HG03432 (cell line): ENCODE measurements around the gene LRRC51.
"Not testable (repeated sequence)": the region's sequence is repeated elsewhere in the genome, so short reads cannot be mapped to it uniquely, and the experiment has no call there.

Experiments used
- ATAC-seq: cut with Tn5 transposase; IDR thresholded peaks from one replicate; pipeline ENCODE4 v1.9.1; 2021; ENCODE audit warnings: mild to moderate bottlenecking, moderate library complexity; ENCODE audit not compliant: unreplicated experiment

LRRC51 gene

DNA sequence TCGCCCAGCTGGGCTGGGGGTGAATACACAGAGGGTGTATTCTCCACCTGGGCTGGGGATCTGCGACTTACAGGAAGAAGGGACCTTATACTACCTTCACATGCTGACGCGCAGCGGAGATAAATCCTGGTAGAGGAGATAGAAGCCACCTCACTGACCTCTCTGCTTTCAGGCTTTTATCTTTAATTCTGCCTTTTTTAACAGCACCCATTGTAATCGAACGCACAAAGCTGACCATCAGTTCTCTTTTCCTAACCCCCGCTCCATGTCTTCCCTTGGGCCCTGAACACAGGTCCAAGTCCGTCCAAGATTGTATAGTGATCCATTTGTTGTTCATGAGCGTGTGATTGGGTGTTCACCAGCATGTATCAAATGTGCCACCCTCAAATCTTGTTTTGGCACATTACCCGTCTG lies 23.1 kb downstream of the LRRC51 start:
- no peak for ATAC-seq

DNA sequence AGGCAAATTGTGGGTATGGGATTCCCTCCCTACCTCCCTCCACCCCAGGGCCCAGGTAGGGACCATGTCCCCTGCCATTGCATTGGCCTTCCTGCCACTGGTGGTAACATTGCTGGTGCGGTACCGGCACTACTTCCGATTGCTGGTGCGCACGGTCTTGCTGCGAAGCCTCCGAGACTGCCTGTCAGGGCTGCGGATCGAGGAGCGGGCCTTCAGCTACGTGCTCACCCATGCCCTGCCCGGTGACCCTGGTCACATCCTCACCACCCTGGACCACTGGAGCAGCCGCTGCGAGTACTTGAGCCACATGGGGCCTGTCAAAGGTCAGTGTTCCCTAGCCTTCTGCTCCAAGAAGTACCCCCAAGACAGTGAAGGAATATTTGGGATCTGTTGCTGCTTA lies 25.2 kb downstream of the LRRC51 start, which contains the start of gene TOMT:
TOMT (plus strand) TSS at position 37 of the 400 bp plus-strand sequence; CDS start at position 65, 28 bp downstream.
- no peak for ATAC-seq

DNA sequence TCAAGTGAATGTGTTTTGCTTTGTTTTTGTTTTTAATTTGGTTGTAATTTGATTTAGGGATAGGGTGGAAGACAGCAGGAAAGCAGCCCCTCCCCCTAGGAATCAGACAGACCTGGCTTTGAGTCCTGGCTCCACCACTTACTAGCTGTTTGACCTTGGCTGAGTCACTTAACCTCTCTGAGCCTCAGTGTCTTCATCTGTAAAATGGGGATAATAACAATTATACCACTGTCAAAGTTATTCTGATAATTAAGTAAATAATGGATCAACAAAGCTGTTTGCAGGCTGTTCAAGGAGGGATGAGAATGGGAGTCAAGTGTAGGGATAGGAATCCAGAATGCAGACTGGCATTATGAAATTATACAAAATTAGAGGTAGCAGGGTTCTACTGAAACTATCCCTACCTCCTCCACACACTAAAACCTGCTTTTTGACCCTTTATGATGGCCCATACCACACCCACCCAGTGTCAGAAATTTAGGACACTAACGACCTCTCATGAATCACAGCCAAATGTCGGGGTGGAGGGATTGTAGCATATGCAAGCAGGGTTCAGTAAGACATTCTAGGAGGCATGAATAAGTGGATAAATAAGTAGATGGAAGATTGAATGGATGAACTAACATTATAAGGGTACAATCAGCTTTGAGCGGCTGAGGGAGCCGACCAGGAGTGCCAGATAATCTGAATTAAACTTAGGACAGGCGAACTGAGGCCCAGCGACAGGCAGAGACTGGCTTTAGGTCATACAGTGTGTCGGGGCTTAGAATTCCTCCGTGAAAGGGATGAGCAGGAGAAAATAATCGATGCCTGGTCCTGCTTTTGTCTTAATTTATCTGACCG lies 30.9 kb downstream of the LRRC51 start:
- ATAC-seq = no peak

DNA sequence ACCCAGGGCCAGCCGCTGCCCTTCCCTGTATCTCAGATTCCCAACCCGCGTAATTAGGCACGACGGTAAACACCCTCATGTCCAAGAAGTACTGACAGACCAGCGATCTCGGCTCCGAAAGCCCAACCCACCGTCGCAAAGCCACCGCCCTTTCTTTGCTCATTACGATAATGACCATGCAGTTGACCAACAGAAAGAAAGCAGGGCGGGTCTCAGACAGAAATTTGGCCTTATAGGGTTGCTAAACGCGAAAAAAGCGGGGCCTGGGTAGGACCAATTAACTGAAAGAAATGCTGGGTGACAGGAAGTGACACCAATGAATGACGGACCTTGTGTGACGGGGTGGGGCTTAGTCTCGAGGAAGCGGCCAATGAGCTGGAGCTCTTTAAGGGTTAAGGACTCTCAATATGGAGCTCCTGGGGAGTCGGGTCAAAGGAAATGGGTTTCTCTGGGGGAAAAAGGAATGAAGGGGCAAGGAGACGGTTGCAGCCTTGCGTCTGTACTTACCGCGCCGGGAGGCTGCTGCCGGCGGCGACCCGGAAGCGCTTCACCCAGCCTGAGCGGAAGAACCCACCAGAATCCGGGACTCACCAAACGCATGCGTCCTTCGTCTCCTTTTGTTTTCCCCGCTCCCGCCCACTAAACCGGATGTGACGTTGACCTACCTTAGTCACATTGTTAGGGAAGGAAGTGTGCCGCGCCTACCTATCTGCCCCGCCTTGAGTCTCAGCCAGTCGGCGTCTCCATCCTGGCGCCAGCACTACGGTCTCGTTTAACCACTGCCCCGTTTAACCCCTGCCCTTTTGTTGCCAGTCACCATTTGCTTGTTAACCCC lies 31.7 kb downstream of the LRRC51 start, which contains the start of gene ANAPC15:
ANAPC15 (minus strand) TSS at position 553 of the 835 bp plus-strand sequence. CDS start 1,419 bp downstream, outside the sequence.
- peak; percentile 86 for ATAC-seq

DNA sequence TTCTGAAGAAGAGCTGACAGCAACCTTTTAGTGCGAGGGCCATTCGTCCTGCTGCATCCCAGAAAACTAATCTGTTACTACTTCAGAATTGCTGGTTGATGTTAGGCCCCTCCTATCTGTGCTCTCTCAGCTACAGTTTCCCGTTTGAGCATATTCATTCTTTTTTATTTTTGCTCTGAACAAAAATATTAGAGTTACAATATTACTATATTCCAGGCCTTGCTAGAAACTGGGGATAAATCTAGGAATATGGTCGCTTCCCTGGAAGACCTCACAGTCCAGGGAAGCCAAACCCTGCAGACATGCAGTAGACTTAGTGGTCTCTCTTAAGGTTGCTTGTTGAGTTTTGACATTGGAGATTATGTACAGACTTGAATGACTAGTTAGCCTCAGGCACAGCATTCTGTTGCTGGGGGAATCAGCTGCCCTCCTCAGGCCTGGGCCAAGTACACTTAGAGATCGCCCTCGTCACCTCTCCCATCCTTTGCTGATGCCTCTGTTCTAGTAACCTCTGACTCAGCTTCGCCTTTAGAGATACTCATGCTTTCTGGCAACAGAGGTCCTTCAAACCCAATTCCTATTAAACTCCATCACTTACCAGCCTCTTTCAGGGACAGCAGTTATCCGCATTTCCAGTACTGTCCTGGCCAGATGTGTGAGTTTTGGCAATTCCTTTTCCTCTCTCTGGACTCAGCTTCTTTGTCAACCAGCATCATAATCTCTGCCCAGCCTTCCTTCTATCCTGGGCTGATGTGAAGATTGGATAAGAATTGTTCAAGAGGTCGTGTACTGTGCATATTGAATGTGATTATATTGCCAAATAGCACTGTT lies 32.5 kb downstream of the LRRC51 start:
- ATAC-seq = no peak

DNA sequence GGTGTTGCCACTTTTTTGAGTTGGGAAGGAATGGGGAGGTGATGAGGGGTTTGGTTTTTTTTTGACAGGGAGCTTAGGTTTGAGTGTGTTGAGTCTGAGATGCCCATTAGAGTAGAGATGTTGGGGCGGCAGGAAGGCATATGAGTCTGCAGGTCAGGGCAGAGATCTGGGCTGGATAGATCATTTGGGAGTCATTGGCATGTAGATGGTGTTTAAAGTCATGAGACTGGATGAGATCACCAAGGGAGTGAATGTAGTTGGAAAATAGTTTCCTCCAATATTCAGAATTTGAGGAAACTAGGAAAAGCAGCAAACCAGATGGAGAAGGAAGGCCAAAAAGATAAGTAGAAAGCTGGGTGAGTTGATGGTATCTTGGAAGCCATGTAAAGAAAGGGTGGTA lies 33.9 kb downstream of the LRRC51 start:
- no peak for ATAC-seq

DNA sequence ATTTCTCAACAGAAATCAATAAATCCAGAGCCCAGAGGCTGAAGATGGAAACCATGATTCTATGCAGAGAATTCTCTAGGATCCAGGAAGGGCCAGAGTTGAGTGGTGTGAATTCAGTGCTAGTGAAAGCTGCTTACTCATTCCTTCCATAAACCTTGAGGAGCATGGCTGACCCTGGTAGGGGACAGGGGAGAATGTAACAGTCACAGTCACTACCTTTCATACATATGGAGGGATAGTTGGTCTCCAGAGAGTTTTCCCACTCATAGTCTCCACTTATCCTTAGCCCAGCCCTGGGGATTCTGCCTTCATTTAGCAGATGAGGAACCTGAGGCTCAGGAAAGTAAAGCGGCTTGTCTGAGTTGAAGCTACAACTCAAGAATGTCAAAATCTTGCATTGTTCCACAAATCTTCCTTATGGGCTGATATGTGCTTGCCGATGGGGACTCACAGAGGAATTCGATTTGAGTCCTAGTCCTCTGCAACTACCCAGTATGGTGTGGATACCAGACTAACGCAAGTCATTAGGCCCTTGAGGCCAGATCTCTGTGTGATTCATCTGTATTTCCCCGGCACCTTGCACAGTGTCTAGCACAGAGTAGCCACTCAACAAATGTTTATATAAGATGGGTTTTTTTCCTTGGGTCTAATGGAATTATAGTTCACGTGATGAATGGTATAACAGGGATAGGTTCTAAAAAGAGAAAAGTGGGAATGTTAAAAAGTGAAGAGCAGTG lies 35.5 kb downstream of the LRRC51 start:
- ATAC-seq = no peak

DNA sequence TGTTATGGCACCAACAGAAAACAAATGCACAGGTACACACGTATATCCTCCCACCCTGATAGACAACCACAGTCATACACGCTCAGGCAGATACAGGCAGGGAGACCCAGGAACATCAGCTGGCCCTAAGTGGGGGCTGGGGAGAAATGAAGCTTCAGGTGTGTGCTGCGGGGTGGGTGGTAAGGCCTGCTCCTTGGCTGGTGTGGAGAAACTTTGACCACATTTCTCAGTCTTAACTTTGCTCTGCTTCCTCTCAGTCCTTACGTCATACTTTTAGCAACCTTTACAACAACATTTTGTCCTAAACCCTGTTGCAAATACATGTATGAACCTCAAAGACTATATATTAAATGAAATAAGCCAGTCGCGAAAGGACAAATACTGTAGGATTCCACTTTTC lies 38.5 kb downstream of the LRRC51 start:
- no peak for ATAC-seq

DNA sequence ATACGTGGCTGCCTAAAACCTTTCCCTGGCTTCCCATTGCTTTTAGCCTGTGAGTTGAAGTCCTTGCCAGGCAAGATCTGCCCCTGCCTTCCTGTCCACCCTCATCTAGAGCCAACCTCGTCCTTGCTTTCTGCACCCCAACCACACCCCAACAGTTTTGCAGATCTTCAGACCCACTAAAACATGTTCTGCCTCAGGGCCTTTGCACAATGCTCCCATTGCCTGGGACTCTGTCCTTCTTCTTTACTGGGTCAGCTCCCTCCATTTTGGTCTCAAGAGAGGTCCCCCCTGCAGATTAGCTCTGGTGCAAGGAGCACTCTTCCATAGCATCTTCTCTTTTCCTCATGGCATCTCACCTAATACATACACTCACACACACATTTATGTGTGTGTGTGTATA lies 40.3 kb downstream of the LRRC51 start:
- no peak for ATAC-seq

DNA sequence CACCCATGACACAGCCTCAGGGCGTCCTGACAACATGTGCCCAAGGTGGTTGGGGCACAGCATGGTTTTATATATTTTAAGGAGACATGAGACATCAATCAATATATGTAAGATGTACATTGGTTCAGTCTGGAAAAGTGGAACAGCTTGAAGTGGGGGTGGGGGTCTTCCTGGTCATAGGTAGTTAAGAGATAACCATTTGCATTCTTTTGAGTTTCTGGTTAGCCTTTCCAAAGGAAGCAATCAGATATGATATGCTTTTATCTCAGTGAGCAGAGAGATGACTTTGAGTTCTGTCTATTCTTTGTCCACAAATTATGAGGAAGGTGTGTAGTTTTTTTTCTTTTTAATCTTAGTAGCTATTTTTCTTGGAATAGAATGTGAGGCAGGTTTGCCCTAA lies 42.0 kb downstream of the LRRC51 start:
- no peak for ATAC-seq

DNA sequence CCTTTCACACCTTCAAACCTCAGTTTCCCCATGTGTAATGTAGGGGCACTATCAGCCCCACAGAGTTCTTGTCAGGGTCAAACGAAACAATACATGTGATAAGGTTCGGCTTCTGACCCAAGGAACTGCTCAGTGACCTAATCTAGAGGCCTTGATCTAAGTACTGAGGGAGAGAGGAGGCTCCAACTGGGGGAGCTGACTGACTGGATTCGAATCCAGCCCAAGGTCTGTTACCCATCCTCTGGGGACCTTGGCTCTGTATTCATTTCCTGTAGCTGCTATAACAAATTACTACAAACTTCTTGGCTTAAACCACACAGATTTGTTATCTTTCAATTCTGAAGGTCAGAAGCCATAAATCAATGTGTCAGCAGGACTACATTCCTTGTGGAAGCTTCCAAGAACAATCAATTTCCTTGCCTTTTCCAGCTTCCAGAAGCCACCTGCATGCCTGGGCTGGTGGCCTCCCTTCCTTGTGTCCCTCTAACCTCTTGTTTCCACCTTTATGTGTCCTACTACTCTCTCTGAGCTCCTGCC lies 42.5 kb downstream of the LRRC51 start:
- ATAC-seq = no peak

DNA sequence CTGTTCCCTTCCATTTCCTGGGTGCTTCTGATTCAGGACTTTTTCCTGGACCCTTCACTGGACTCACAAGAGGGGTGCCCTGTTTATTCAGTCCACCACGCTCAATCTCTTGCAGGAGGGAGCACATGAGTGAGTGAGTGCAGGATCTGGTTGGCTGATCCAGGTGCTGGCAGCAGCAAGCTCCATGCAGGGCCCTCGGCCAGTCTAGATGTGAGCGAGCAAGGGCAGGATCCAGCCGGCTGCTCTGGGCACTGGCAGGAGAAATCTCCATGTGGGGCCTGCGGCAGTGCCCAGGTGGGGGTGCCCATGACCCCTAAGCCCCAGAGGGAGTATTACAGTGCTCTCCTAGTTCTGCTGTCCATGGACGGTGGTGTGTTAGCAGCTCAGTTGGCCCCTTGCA lies 43.4 kb downstream of the LRRC51 start:
- ATAC-seq = no peak

DNA sequence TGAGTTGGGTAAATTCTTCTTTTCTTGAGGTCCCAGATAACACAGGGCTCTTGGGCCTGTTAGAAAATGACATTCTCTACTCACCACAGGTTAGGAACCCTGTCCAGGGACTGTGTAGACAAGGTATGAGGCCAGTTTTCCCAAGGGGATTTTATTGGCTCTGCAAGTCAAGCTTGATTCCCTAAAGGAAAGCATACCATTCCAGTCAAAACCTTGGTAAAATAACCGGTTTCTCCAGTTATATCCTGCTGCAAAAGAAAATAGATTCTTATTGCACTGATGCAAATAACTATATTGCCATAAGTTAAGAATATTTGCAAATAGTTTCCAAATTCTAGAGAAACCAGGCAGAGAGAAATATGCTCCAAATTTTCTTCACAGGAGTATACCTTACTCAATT lies 45.3 kb downstream of the LRRC51 start:
- ATAC-seq = no peak

DNA sequence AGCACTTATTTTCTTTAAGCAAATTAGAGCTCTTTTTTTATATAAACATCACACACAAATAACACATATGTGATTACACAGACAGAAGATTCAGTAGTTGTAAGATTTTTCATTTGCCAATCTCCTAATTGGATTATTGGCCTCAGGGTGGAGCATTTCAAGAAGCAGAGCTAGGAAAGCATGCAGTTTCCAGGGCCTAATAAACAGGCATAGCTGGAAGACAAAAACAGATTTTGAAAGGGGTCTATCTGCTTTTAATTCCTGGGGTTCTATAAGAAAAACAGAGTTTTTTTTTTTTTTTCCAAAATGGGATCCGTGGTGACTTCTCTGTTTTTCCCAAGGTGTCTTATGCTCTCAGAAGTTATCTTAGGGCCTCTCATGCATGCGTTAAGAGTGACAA lies 47.3 kb downstream of the LRRC51 start:
- ATAC-seq = no peak

DNA sequence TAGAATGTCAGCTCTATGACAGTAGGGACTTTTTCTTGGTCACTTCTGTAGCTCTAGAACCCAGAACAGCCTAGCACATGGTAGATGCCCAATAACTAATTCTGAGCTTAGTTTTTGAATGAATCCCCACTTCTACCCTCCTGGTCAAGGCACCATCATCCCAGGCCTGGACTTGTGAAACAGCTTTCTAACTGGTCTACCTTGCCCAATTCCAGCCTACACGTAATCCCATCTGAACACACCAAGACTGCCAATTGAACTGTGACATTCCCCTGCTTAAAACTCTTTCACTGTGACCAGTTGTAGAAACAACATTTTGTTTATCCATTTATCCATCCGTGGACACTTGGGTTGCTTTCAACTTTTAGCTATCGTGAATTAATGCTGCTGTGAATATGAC lies 48.7 kb downstream of the LRRC51 start:
- no peak for ATAC-seq

DNA sequence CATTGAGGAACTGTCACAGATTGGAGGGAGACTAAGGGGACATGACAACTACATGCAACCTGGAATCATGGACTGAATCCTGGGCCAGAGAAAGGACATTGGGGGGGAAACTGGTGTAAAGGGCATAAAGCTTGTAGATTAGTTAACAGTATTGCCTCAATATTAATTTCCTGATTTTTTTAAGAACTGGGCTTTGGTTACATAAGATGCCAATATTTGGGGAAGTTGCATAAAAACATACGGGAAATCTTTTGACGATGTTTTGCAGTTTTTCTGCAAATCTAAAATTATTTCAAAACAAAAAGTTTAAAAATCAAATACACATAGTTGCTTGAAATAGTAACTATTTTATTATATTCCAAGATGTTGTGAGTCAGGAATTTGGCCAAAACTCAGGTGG lies 52.0 kb downstream of the LRRC51 start:
- ATAC-seq = no peak

DNA sequence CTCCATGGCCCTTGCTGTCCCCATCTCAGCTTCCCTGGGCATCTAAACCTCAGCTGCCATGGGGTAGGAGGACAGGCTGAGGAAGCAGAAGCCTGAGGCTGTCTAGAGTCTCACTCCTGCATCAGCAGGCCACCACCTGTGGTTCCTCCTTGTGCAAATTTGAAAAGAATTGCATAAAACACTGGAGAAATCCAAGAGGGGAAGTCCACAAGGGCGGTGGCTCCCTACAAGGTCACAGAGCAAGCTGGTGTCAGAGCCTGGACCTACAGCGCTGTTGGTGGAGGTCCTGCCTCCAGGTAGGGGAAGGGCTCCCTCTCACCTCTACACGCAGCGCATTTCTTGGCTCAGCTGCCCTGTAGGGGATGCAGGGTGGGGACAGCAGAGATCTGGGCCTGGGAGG lies 54.8 kb downstream of the LRRC51 start, which contains the start of gene FOLR3:
FOLR3 (plus strand) TSS at position 253 of the 400 bp plus-strand sequence. CDS start 228 bp downstream, outside the sequence.
- ATAC-seq = not testable (repeated sequence)

DNA sequence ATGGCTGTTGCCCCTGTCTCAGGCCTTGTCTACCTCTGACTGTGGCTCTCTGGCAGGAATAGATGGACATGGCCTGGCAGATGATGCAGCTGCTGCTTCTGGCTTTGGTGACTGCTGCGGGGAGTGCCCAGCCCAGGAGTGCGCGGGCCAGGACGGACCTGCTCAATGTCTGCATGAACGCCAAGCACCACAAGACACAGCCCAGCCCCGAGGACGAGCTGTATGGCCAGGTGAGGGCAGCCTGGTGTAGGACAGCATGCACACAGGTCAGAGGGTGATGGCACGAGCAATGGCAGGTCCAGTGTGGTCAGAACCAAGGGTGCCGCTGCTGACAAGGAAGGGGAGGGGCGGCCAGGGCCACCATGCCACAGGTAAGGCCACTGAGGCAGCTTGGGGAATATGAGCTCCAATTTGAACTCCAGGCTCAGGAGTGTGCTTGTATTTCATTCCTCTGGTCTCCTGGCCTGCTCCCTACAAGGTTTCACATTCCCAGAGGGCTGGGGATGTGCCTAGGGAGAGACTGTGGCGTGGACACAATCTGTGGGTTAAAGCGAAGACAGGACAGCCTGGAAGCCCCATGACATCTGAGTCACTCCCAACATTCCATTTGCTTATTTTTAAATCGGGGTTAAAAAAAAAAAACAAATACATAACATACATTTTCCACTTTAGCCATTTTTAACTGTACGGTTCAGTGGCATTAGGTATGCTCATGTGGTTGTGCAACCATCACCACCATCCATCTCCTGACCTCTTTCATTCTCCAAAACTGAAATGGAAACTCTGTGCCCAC lies 55.4 kb downstream of the LRRC51 start:
- no peak for ATAC-seq

DNA sequence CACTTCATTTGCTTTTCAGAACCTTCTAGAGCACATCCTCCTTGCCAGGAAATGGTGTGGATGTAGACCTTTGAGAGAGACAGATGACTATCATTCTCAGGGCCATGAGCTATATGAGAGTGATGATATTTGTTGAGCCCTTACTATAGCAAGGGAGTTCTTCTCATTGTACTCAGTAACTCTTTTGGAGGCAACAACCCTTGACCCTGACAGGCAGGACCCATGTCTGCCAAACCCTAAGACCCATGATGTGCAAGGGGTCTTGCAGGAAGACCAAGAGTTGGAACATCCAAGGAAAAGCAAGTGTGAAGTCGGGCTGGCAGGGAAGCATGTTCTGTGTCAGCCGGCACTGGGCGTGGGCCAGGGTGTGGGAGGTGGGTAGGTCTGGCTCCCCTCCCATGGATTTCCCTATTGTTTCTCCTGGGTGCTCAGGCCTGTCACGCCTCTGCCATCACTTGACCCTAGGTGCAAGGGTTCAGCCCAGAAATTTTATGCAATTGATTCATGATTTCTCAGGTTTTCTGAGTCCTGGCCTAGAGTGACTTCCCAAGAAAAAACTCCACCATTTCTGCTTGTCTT lies 56.1 kb downstream of the LRRC51 start:
- no peak for ATAC-seq
